Keratinocyte (primary cell): Measurements from ENCODE around the gene DEFB132. TPM values are rescaled to one million over a fixed set of nuclear protein-coding genes. Genes with fewer than 3 reads are reported as not detected.

Experiments used
- DNase-seq: peaks from one replicate; pipeline ENCODE4 v3.0.0-alpha.2; 2011; ENCODE audit warnings: low read depth, missing footprints, low spot score
- FAIRE-seq: peaks from 2 replicates; lab custom pipeline; 2011; peaks lifted over from hg19 to GRCh38; lab: Jason Lieb, UNC
- H2AFZ ChIP-seq: 2 replicates; pipeline ENCODE4 v1.6.0; 2012; ENCODE audit warnings: low read length, control low read depth, inconsistent platforms; ENCODE audit not compliant: control insufficient read depth
- H3K27ac ChIP-seq: 2 replicates; pipeline ENCODE4 v1.5.1; 2011; ENCODE audit warnings: low read length; ENCODE audit not compliant: control insufficient read depth, insufficient read depth
- H3K27me3 ChIP-seq: 3 replicates; pipeline ENCODE4 v1.6.0; 2011; ENCODE audit warnings: low read length; ENCODE audit not compliant: control insufficient read depth, insufficient read depth; ENCODE audit errors: extremely low read depth
- H3K36me3 ChIP-seq, 2 experiments: 2 replicates in 1 of 2; 3 replicates in 1 of 2; pipeline ENCODE4 v1.5.1; 2011; ENCODE audit warnings: low read length in 2 of 2, mild to moderate bottlenecking in 1 of 2; ENCODE audit not compliant: control insufficient read depth in 2 of 2, insufficient read depth in 2 of 2; ENCODE audit errors: extremely low read depth in 1 of 2
- H3K4me1 ChIP-seq: 3 replicates; pipeline ENCODE4 v1.5.1; 2011; ENCODE audit warnings: low read length; ENCODE audit not compliant: control insufficient read depth, insufficient read depth; ENCODE audit errors: extremely low read depth
- H3K4me2 ChIP-seq: 3 replicates; pipeline ENCODE4 v1.6.0; 2011; ENCODE audit warnings: low read depth, low read length; ENCODE audit not compliant: control insufficient read depth, insufficient read depth; ENCODE audit errors: extremely low read depth
- H3K4me3 ChIP-seq, 3 experiments: fragments of 200-600 bp in 1 of 3; sonication (generic) in 1 of 3; 2 replicates in 2 of 3; 3 replicates in 1 of 3; pipeline ENCODE4 v1.5.1; 2011 to 2016; ENCODE audit warnings: low read length in 3 of 3, mild to moderate bottlenecking in 3 of 3, control low read depth in 2 of 3, inconsistent platforms in 1 of 3, low read depth in 1 of 3, mixed read lengths in 1 of 3, mixed run types in 1 of 3, moderate library complexity in 1 of 3; ENCODE audit not compliant: control insufficient read depth in 2 of 3, insufficient read depth in 2 of 3; ENCODE audit errors: extremely low read depth in 1 of 3
- H3K79me2 ChIP-seq: 2 replicates; pipeline ENCODE4 v1.6.0; 2012; ENCODE audit warnings: low read length; ENCODE audit not compliant: control insufficient read depth, insufficient read depth
- H3K9ac ChIP-seq: 3 replicates; pipeline ENCODE4 v1.6.0; 2011; ENCODE audit warnings: low read length; ENCODE audit not compliant: control insufficient read depth, insufficient read depth; ENCODE audit errors: extremely low read depth
- H3K9me1 ChIP-seq: 3 replicates; pipeline ENCODE4 v1.6.0; 2011; ENCODE audit warnings: low read length; ENCODE audit not compliant: control insufficient read depth, insufficient read depth; ENCODE audit errors: extremely low read depth
- H3K9me3 ChIP-seq: 2 replicates; pipeline ENCODE4 v1.5.1; 2012; ENCODE audit warnings: low read depth, low read length; ENCODE audit not compliant: control insufficient read depth
- H4K20me1 ChIP-seq: 3 replicates; pipeline ENCODE4 v1.6.0; 2011; ENCODE audit warnings: low read length; ENCODE audit not compliant: control insufficient read depth, insufficient read depth; ENCODE audit errors: extremely low read depth
- CTCF ChIP-seq, 3 experiments: IDR thresholded peaks in 1 of 3; conservative IDR thresholded peaks in 1 of 3; optimal IDR thresholded peaks in 1 of 3; 2 replicates in 2 of 3; 3 replicates in 1 of 3; pipeline versions ENCODE3 to v1.5.1; 2011; ENCODE audit warnings: low read length in 3 of 3, mild to moderate bottlenecking in 3 of 3, moderate library complexity in 2 of 3, control low read depth in 1 of 3, inconsistent platforms in 1 of 3; ENCODE audit not compliant: insufficient read depth in 2 of 3; ENCODE audit errors: extremely low read depth in 1 of 3
- EZH2 ChIP-seq: IDR thresholded peaks from one replicate; pipeline ENCODE4 v1.6.1; 2012; ENCODE audit warnings: inconsistent platforms, mild to moderate bottlenecking, low read length, moderate library complexity
- dilution Hi-C: fragments of 300-500 bp; cut with MboI; formaldehyde crosslinking; loops from one replicate; pipeline ENCODE4 v1.7.0; 2020; ENCODE audit warnings: low sequenced_read_pairs; ENCODE audit not compliant: extremely low pct_ligation_motif_present
- polyA plus RNA-seq, 5 experiments: library from polyadenylated mRNA; depleted of rRNA in 3 of 5; stranded (reverse) in 3 of 5; stranded (forward) in 1 of 5; unstranded in 1 of 5; fragments of >200 nt; gene quantifications; 1 replicate in 1 of 5; 2 replicates in 3 of 5; 3 replicates in 1 of 5; pipeline versions ENCODE4 v1.2.1 to v1.2.3, GENCODE V29; 2011 to 2012; ENCODE audit warnings: missing spikeins in 2 of 5, low read depth in 1 of 5, low replicate concordance in 1 of 5

DEFB132 gene
- polyA plus RNA-seq, 1 donor (not counting 4 experiments of a cell fraction or from before 2014, with no cell fraction given): not detected

- no peak overlapping the region for H2AFZ ChIP-seq
- H3K79me2 ChIP-seq: no peaks in the 10 kb centered on the region
- no peaks in the 10 kb centered on the region for H3K4me1 ChIP-seq
- H3K9me1 ChIP-seq: no peaks in the 10 kb centered on the region
- FAIRE-seq (no peak), DNase-seq (no peak)
- H3K9ac ChIP-seq: no peak overlapping the region
- H3K27ac ChIP-seq: no peak overlapping the region
- peaks cover under 1% of the 10 kb centered on the region for H3K27me3 ChIP-seq
- TF ChIP-seq EZH2 (no peak), CTCF (optimal IDR thresholded peaks at IDR 0.05 in 1 of 3, IDR thresholded peaks at IDR 0.05 in 1 of 3, conservative IDR thresholded peaks at IDR 0.05 in 1 of 3; ENCODE audit: extremely low read depth in 1 of 3, insufficient read depth in 2 of 3, low read length in 3 of 3) (no peak)
- no peak overlapping the region for H3K4me3 ChIP-seq
- H4K20me1 ChIP-seq: no peaks in the 10 kb centered on the region
- H3K9me3 ChIP-seq: no peaks in the 10 kb centered on the region
- H3K36me3 ChIP-seq: no peaks in the 10 kb centered on the region
- H3K4me2 ChIP-seq: no peak overlapping the region
- dilution Hi-C loops: no loop called here
Observed at GRCh38 chr20:210809-211502, 46.6 kb upstream of the DEFB132 start.

GRCh38 chr20:214383-214782, 43.1 kb upstream of the DEFB132 start:
- TF ChIP-seq CTCF (optimal IDR thresholded peaks at IDR 0.05 in 1 of 3, IDR thresholded peaks at IDR 0.05 in 1 of 3, conservative IDR thresholded peaks at IDR 0.05 in 1 of 3; ENCODE audit: extremely low read depth in 1 of 3, insufficient read depth in 2 of 3, low read length in 3 of 3) (no peak), EZH2 (no peak)
- dilution Hi-C loops: no loop called here
- Histone ChIP-seq H3K79me2 (no peaks in the 10 kb centered on the region), H4K20me1 (no peaks in the 10 kb centered on the region), H3K27ac (no peak overlapping the region), H3K4me2 (no peak overlapping the region), H3K36me3 (no peaks in the 10 kb centered on the region), H3K9me1 (no peaks in the 10 kb centered on the region), H3K4me3 (no peak overlapping the region), H3K27me3 (peaks cover 4% of the 10 kb centered on the region), H3K9me3 (no peaks in the 10 kb centered on the region), H3K4me1 (no peaks in the 10 kb centered on the region), H3K9ac (no peak overlapping the region), H2AFZ (no peak overlapping the region)
- FAIRE-seq (no peak), DNase-seq (no peak)
